ENCODE data around the gene BAIAP3. TPM values are rescaled to one million over a fixed set of nuclear protein-coding genes. Genes with fewer than 3 reads are reported as not detected.

The BAIAP3 gene
- total and polyA plus RNA-seq, 2 of the 8 experiments (the other 6 are each of a cell fraction or from before 2014, with no cell fraction given) = 2.9 to 6.8 TPM

DNA sequence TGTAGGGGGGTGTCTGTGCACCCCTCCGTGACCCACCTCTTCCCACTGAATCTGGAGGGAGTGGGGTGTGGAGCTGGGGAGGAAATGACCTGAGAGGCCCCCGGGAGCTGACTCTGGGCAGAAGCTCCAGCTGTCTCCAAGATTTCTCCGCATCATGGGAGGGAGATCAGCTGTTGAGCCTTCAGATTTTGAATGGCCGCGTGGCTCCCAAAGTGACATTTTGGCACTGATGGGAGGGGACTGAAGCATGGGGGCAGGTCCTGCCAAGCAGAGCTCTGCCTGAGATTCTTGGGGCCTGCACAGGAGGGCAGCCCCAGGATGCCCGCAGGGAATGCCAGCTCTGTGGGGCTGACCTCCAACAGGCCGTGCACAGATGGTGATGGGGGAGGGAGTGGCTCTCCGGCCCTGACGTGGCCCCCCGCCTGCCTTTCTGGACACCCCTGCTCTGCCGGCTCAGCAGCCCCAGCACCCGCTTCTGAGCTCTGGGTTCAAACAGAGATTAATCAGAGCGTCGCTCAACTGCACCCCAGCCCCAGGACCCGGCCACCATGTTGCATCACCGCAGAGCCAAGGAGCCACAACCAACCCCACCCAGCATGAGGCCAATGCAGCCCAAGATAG, 49.3 kb upstream of the BAIAP3 start:
- no peak overlapping the region for H2BK120ac ChIP-seq (replicated peaks; ENCODE audit: low read depth, low read length)
- H4K5ac ChIP-seq (ENCODE audit: insufficient read length, low read depth, low read length) = no peak overlapping the region
- no peak overlapping the region for H4K8ac ChIP-seq (ENCODE audit: extremely low read depth, insufficient read depth, low read length)
- no peak overlapping the region for H3K4me2 ChIP-seq (ENCODE audit: insufficient read depth in 1 of 2, low read depth in 2 of 2, low read length in 2 of 2)
- no peak overlapping the region for H3K4me3 ChIP-seq (ENCODE audit: extremely low read depth in 1 of 4, insufficient read depth in 2 of 4, low read depth in 3 of 4, low read length in 4 of 4)
- no peak overlapping the region for H3K56ac ChIP-seq (replicated peaks; ENCODE audit: insufficient read length, low read depth, low read length)
- H3K23me2 ChIP-seq (ENCODE audit: low read depth, low read length) = no peaks in the 10 kb centered on the region
- POLR2A ChIA-PET (ENCODE audit: partially characterized antibody) = interaction anchor here (1.3 to 1.4 kb wide), 2 partner anchors 10 kb away, joined by 4 read pairs; no protein-coding TSS in a partner anchor
- peaks cover 0 to 19% (median 12%) of the 10 kb centered on the region in 4 experiments; a peak in 5 of 7 replicates for H3K4me1 ChIP-seq (replicated peaks in 1 of 4; ENCODE audit: control insufficient read depth in 3 of 4, insufficient read depth in 4 of 4, low read length in 3 of 4)
- H2AK5ac ChIP-seq (ENCODE audit: low read depth, low read length) = peak overlapping the region; percentile 53; the same call in 1 of the 2 replicates
- H2BK12ac ChIP-seq (ENCODE audit: low read depth, low read length) = no peak overlapping the region; the same call in 1 of the 2 replicates
- no peak overlapping the region for H3K4ac ChIP-seq (replicated peaks; ENCODE audit: insufficient read length, low read depth, low read length)
- no peaks in the 10 kb centered on the region for H3K79me1 ChIP-seq (ENCODE audit: low read depth, low read length)
- no peak for DNase-seq (ENCODE audit: low read depth in 1 of 2, low spot score in 2 of 2)
- WGBS, 2 experiments (ENCODE audit: extremely low coverage in 1 of 2, insufficient coverage in 1 of 2, insufficient read length in 1 of 2, insufficient replicate concordance in 2 of 2, low coverage in 1 of 2, low lambda C conversion rate in 2 of 2, missing lambda C conversion rate in 1 of 2) = 86% methylated on average over 16 of the region's 16 CpGs; no CpG with 5 or more reads in 1 of the 2 experiments
- no peak overlapping the region for H4K91ac ChIP-seq (replicated peaks; ENCODE audit: insufficient read length, low read length)
- H2BK15ac ChIP-seq (ENCODE audit: low read length) = no peak overlapping the region
- H3K18ac ChIP-seq (ENCODE audit: extremely low read depth, low read length) = no peak overlapping the region
- no peaks in the 10 kb centered on the region for H3K79me2 ChIP-seq (ENCODE audit: control insufficient read depth in 1 of 2, insufficient read depth in 2 of 2, low read length in 2 of 2)
- no peak overlapping the region for H3K23ac ChIP-seq (ENCODE audit: insufficient read length)
- no peak for FAIRE-seq
- H3K36me3 ChIP-seq (ENCODE audit: control insufficient read depth in 2 of 4, insufficient read depth in 4 of 4, low read length in 3 of 4) = no peaks in the 10 kb centered on the region
- no peak overlapping the region for H2AFZ ChIP-seq (ENCODE audit: low read length)
- H2BK5ac ChIP-seq (ENCODE audit: low read depth, low read length) = no peak overlapping the region
- peaks cover 5 to 13% (median 9%) of the 10 kb centered on the region in 4 experiments; a peak in 5 of 7 replicates for H3K27me3 ChIP-seq (replicated peaks in 1 of 4; ENCODE audit: control insufficient read depth in 3 of 4, extremely low read depth in 1 of 4, insufficient read depth in 3 of 4, low read length in 3 of 4)
- CTCF ChIA-PET (ENCODE audit: partially characterized antibody) = interaction anchor here (0.7 to 1.8 kb wide), 6 partner anchors 9 to 28 kb away, joined by 3 to 11 read pairs (median 4); no protein-coding TSS in a partner anchor
- no peaks in the 10 kb centered on the region for H3K9me3 ChIP-seq (ENCODE audit: insufficient read depth in 2 of 2, low read depth in 1 of 2, low read length in 1 of 2)
- H3K9ac ChIP-seq (replicated peaks in 1 of 4; ENCODE audit: extremely low read depth in 1 of 4, low read depth in 3 of 4, low read length in 3 of 4) = no peak overlapping the region
- no peak overlapping the region for H3K14ac ChIP-seq (ENCODE audit: insufficient read length)
- H4K20me1 ChIP-seq (replicated peaks in 1 of 2; ENCODE audit: control insufficient read depth in 1 of 2, insufficient read depth in 2 of 2, low read length in 2 of 2) = no peaks in the 10 kb centered on the region
- H3K27ac ChIP-seq (ENCODE audit: low read depth, low read length) = no peak overlapping the region
- H2BK20ac ChIP-seq (ENCODE audit: low read length) = no peak overlapping the region
- TF ChIP-seq CHD1 (IDR thresholded peaks at IDR 0.05; ENCODE audit: low read depth, low read length) (no peak), PHF8 (conservative IDR thresholded peaks at IDR 0.05; ENCODE audit: low read depth, low read length) (no peak), SP4 (IDR thresholded peaks at IDR 0.05; ENCODE audit: low read length) (no peak), KDM4A (IDR thresholded peaks at IDR 0.05; ENCODE audit: low read depth, low read length, severe bottlenecking) (no peak), JUND (IDR thresholded peaks at IDR 0.05; ENCODE audit: low read length) (no peak), BRCA1 (IDR thresholded peaks at IDR 0.05; ENCODE audit: low read depth, low read length) (no peak), TAF1 (IDR thresholded peaks at IDR 0.05; ENCODE audit: low read depth, low read length) (no peak)
- TF ChIP-seq, protein P1, sequence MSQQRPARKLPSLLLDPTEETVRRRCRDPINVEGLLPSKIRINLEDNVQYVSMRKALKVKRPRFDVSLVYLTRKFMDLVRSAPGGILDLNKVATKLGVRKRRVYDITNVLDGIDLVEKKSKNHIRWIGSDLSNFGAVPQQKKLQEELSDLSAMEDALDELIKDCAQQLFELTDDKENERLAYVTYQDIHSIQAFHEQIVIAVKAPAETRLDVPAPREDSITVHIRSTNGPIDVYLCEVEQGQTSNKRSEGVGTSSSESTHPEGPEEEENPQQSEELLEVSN (IDR thresholded peaks at IDR 0.05) = no peak
- TF ChIP-seq, protein P2, sequence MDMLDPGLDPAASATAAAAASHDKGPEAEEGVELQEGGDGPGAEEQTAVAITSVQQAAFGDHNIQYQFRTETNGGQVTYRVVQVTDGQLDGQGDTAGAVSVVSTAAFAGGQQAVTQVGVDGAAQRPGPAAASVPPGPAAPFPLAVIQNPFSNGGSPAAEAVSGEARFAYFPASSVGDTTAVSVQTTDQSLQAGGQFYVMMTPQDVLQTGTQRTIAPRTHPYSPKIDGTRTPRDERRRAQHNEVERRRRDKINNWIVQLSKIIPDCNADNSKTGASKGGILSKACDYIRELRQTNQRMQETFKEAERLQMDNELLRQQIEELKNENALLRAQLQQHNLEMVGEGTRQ (IDR thresholded peaks at IDR 0.05; ENCODE audit: low read length) = no peak
